Activated naive CD8-positive, alpha-beta T cell (primary cell): ENCODE data around the gene MARVELD1.

Experiments
- H3K27ac Mint-ChIP-seq: one replicate; pipeline ENCODE4 v1.8.0; 2021; ENCODE audit warnings: mixed read lengths
- H3K27me3 Mint-ChIP-seq: one replicate; pipeline ENCODE4 v1.8.0; 2021; ENCODE audit warnings: mixed read lengths
- H3K36me3 Mint-ChIP-seq: one replicate; pipeline ENCODE4 v1.8.0; 2021; ENCODE audit warnings: mixed read lengths
- H3K4me1 Mint-ChIP-seq: one replicate; pipeline ENCODE4 v1.8.0; 2021; ENCODE audit warnings: low read depth, mixed read lengths
- H3K4me3 Mint-ChIP-seq: one replicate; pipeline ENCODE4 v1.8.0; 2021; ENCODE audit warnings: mild to moderate bottlenecking, mixed read lengths
- H3K9me3 Mint-ChIP-seq: one replicate; pipeline ENCODE4 v1.8.0; 2021; ENCODE audit warnings: low read depth, mixed read lengths

The MARVELD1 gene

DNA sequence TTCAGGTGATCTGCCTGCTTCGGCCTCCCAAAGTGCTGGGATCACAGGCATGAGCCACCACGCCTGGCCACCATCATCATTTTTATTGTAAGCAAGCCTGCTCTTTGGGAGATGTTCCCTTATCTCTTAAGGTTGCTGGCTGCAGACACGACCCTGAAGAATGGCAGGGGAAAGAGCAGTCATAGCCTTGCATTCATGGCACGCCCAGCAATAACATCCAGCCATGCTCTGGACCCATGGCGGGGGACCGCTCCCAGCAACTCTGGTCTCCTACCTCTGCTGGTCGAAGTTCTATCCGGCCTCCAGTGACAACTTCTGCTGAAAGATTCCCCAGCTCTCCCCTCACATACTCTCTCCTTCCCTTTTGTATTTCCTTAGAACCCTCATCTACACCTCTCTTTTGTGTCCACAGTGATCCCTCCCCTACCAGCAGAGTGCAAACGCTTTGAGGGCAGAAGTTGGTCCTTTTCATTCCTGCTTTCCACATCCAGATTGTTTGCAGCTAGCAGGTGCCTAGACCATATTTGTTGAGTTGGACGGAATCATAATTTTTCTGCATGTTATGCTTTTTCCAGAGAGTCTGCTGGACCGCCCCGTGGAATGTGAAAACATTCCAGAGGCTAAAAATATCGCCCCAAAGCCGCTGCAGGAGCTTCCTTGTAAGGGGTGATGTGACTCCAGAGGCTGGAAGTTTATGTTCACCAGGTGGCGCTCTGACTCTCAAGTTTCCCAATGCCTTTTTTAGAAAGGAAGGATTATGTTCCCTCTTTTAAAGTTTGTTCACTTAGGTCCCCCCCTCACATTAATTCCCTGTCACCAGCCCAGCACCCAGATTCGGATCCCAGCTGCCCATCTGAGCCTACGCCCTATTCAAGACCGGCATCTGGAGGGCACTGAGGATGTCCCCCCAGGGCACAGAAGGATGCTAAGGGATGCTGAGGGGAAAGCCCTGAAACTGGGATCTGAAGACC is 4.3 kb upstream of the MARVELD1 start:
- Mint-ChIP-seq H3K4me1 (peaks cover 9% of the 10 kb centered on the region), H3K27ac (no peak overlapping the region), H3K27me3 (peaks cover 11% of the 10 kb centered on the region), H3K4me3 (no peak overlapping the region), H3K9me3 (no peaks in the 10 kb centered on the region), H3K36me3 (no peaks in the 10 kb centered on the region)

GRCh38 chr10:97711640-97712572 is 1.6 kb upstream of the MARVELD1 start:
- H3K36me3 Mint-ChIP-seq: no peaks in the 10 kb centered on the region
- H3K9me3 Mint-ChIP-seq: no peaks in the 10 kb centered on the region
- H3K27ac Mint-ChIP-seq: no peak overlapping the region
- H3K4me3 Mint-ChIP-seq: peak overlapping the region; percentile 51
- H3K4me1 Mint-ChIP-seq: peaks cover 11% of the 10 kb centered on the region
- H3K27me3 Mint-ChIP-seq: peaks cover 11% of the 10 kb centered on the region

GRCh38 chr10:97713826-97714400 is 383 bp downstream of the MARVELD1 start:
- H3K4me3 Mint-ChIP-seq: peak overlapping the region; percentile 97
- peaks cover 7% of the 10 kb centered on the region for H3K27me3 Mint-ChIP-seq
- no peaks in the 10 kb centered on the region for H3K36me3 Mint-ChIP-seq
- H3K4me1 Mint-ChIP-seq: peaks cover 11% of the 10 kb centered on the region
- H3K9me3 Mint-ChIP-seq: no peaks in the 10 kb centered on the region
- H3K27ac Mint-ChIP-seq: peak overlapping the region; percentile 97

DNA sequence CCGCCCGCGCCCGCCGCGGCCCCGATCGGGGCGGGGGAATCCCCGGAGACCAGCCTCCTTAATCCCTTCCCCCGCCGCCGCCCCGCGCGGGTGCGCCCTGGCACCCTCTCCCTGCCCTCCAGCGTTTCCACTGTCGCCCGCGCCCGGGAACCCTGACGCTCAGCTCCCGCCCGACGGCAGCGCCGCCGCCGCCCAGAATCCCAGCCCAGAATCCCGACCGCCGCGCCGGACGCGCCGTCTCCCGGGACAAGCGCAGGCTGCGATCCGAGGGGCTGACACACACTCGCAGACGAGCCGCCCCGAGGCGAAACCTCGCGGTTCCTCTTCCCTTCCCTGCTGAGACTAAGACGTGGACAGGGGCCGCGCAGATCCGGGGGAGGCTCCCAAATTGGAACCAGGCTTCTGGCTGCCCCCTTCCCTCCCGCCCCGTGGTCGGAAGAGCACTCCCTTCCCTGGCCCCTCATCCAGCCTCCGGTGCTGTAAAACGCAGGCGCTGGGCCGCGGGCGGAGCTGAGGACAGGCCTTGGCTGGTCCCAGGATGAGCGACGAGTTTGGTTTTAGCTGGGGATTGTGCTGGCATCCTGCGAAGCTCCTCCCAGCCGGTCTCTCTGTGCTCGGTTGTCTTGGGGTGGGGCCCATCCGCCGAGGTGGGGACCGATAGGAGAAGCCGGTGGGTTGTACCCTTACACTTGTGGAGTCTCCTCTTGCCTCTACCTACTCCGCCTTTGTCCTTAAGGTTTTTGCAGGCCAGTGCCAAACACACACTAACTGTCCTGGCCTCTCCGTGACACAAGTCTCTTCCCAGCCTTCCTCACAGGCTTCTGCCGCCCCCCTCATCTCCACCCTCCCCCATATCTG is 1.1 kb downstream of the MARVELD1 start:
- Mint-ChIP-seq H3K4me1 (peaks cover 11% of the 10 kb centered on the region), H3K27ac (peak overlapping the region; percentile 97), H3K36me3 (no peaks in the 10 kb centered on the region), H3K9me3 (no peaks in the 10 kb centered on the region), H3K27me3 (peaks cover 6% of the 10 kb centered on the region), H3K4me3 (peak overlapping the region; percentile 97)

GRCh38 chr10:97715259-97715874 is 1.8 kb downstream of the MARVELD1 start:
- Mint-ChIP-seq H3K4me1 (peaks cover 11% of the 10 kb centered on the region), H3K4me3 (peak overlapping the region; percentile 97), H3K9me3 (no peaks in the 10 kb centered on the region), H3K36me3 (no peaks in the 10 kb centered on the region), H3K27me3 (peaks cover 6% of the 10 kb centered on the region), H3K27ac (no peak overlapping the region)

GRCh38 chr10:97717627-97718026 is 4.1 kb downstream of the MARVELD1 start:
- Mint-ChIP-seq H3K9me3 (no peaks in the 10 kb centered on the region), H3K27ac (no peak overlapping the region), H3K36me3 (no peaks in the 10 kb centered on the region), H3K4me1 (peaks cover 9% of the 10 kb centered on the region), H3K4me3 (no peak overlapping the region), H3K27me3 (peaks cover 3% of the 10 kb centered on the region)

DNA sequence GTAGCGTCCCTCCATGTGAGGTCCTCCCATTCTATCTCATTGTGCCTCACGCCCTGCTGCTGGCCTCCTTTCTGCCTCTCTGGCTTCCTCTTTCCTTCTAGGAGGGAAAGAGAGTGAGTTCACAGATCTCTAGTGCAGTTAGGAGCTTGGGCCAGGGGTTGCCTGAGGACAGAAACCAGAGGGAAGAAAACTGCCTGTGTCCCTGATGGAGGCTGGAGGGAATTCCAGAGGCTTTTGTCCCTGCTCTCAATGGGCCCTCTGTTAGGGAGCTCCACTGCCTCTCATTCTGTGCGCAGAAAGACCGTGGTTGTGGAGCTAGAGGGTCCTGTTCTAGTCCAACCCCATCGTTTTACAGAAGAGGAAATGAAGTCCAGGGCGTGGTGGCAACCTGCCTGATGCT is 4.6 kb downstream of the MARVELD1 start:
- H3K36me3 Mint-ChIP-seq: no peaks in the 10 kb centered on the region
- no peaks in the 10 kb centered on the region for H3K27me3 Mint-ChIP-seq
- no peak overlapping the region for H3K27ac Mint-ChIP-seq
- H3K4me1 Mint-ChIP-seq: peaks cover 5% of the 10 kb centered on the region
- no peaks in the 10 kb centered on the region for H3K9me3 Mint-ChIP-seq
- H3K4me3 Mint-ChIP-seq: no peak overlapping the region

GRCh38 chr10:97718659-97719142 is 5.2 kb downstream of the MARVELD1 start:
- Mint-ChIP-seq H3K27ac (no peak overlapping the region), H3K36me3 (no peaks in the 10 kb centered on the region), H3K9me3 (no peaks in the 10 kb centered on the region), H3K27me3 (no peaks in the 10 kb centered on the region), H3K4me1 (peaks cover 5% of the 10 kb centered on the region), H3K4me3 (no peak overlapping the region)

DNA sequence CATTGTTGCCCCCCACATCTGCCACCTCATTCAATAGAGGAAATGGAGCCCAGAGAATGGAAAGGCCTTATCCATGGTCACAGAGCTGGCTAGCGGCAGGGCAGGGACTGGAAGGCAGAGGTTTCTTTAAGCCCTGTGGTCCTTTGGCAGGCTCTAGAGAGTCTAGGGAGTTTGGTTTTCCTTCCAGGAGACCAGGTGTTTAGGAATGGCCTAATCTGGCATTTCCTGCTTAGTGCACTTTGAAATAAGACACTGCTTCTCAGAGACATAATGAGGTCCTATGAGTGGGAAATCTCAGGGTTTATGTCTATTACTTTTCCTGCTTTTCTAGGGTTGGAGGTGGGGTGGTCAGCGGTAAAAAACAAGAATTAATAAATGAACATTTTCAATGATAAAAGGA is 6.1 kb downstream of the MARVELD1 start:
- Mint-ChIP-seq H3K27ac (no peak overlapping the region), H3K4me1 (peaks cover 2% of the 10 kb centered on the region), H3K36me3 (no peaks in the 10 kb centered on the region), H3K4me3 (no peak overlapping the region), H3K9me3 (no peaks in the 10 kb centered on the region), H3K27me3 (no peaks in the 10 kb centered on the region)

DNA sequence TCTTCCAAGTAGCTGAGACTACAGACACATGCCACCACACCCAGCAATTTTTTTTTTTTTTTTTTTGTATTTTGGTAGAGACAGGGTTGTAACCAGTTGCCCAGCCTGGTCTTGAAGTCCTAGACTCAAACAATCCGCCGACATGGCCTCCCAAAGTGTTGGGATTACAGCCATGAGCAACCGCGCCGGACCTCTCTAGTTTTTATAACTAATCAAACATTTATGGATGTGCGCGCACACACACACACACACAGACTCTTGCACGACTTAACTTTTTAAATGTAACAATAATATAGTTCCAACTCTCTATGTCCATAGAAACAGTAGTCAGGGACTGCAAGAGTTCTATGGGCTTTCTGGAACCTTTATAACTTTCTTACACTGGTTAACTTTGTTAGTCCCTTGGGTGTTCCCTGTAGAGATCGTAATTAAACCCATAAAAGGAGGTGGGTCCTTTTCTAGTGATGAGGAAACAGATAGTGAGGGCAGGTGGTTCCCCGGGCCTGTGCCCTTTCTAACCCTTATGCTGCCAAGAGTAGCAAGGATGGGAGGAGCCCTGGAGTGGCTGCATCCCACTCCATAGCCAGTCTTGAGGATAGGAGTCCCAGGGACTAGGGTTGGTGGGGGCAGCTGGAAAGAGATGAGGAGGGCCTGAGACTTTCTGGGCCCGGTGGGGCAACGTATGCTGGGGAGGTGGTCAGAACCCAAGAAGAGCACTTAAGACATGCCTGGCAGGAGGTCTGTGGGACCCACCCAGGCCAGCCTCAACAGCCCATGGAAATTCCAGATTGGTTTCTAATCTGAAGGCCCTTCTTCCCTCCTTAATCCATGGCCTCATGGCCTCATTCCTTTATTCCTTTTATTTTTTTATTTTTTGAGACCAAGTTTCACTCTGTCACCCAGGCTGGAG is 8.6 kb downstream of the MARVELD1 start:
- Mint-ChIP-seq H3K27me3 (peaks cover 2% of the 10 kb centered on the region), H3K4me1 (no peaks in the 10 kb centered on the region), H3K4me3 (no peak overlapping the region), H3K9me3 (no peaks in the 10 kb centered on the region), H3K27ac (no peak overlapping the region), H3K36me3 (no peaks in the 10 kb centered on the region)

DNA sequence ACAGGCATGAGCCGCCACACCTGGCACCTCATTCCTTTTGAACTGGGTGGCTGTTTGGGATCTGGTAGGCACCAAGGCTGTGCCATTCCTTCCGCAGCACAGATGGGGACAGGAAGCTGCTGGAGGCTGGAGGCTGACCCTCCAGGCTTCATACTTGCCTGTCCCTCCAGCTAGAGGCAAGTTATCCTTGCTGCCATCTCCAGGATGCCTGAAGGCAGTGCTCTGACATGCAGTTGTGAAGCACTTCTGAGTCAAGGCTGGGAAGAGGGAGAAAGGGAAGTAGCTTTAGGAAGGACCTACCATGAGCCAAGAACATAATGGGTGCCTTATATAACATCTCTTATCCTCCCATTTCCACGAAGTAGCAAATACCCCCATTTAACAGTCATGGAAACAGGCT is 9.5 kb downstream of the MARVELD1 start:
- H3K4me3 Mint-ChIP-seq: no peak overlapping the region
- H3K4me1 Mint-ChIP-seq: no peaks in the 10 kb centered on the region
- H3K27me3 Mint-ChIP-seq: peaks cover 2% of the 10 kb centered on the region
- H3K9me3 Mint-ChIP-seq: no peaks in the 10 kb centered on the region
- no peak overlapping the region for H3K27ac Mint-ChIP-seq
- H3K36me3 Mint-ChIP-seq: no peaks in the 10 kb centered on the region

GRCh38 chr10:97724341-97724941 is 10.9 kb downstream of the MARVELD1 start:
- no peaks in the 10 kb centered on the region for H3K9me3 Mint-ChIP-seq
- no peaks in the 10 kb centered on the region for H3K36me3 Mint-ChIP-seq
- no peaks in the 10 kb centered on the region for H3K4me1 Mint-ChIP-seq
- no peak overlapping the region for H3K4me3 Mint-ChIP-seq
- H3K27me3 Mint-ChIP-seq: peaks cover 5% of the 10 kb centered on the region
- H3K27ac Mint-ChIP-seq: no peak overlapping the region
